Mammary epithelial cell (primary cell): ENCODE data around the gene PODNL1.

ENCODE experiments used
- CTCF ChIP-seq, 2 donors: IDR thresholded peaks in 1 of 2; conservative IDR thresholded peaks in 1 of 2; 2 replicates each; pipeline ENCODE4 v1.5.1; 2011 to 2012; ENCODE audit warnings: inconsistent platforms in 2 of 2, low read length in 2 of 2, mild to moderate bottlenecking in 2 of 2, control low read depth in 1 of 2, low read depth in 1 of 2; ENCODE audit not compliant: insufficient read depth in 1 of 2; ENCODE audit errors: extremely low read depth in 1 of 2
- EZH2 ChIP-seq: IDR thresholded peaks from 2 replicates; pipeline ENCODE4 v1.6.1; 2012; ENCODE audit warnings: low read length, inconsistent platforms, borderline replicate concordance

- TF ChIP-seq CTCF (conservative IDR thresholded peaks at IDR 0.05 in 1 of 2, IDR thresholded peaks at IDR 0.05 in 1 of 2; ENCODE audit: extremely low read depth in 1 of 2, insufficient read depth in 1 of 2, low read depth in 1 of 2, low read length in 2 of 2) = no peak
- TF ChIP-seq EZH2 = no peak
These were observed 56.9 kb downstream of the PODNL1 start for GRCh38 chr19:13881251-13881691.
